Activated effector memory CD4-positive, alpha-beta T cell treated with anti-CD3 and anti-CD28 coated beads, Interleukin-2, amount 50 U/mL, for 16 hours (primary cell): ENCODE data around the gene WASF2.
"Not testable (repeated sequence)": the region's sequence is repeated elsewhere in the genome, so short reads cannot be mapped to it uniquely, and the experiment has no call there.

Source experiments
- DNase-seq: peaks from one replicate; pipeline ENCODE4 v3.0.0-alpha.2; 2020

The WASF2 gene

DNA sequence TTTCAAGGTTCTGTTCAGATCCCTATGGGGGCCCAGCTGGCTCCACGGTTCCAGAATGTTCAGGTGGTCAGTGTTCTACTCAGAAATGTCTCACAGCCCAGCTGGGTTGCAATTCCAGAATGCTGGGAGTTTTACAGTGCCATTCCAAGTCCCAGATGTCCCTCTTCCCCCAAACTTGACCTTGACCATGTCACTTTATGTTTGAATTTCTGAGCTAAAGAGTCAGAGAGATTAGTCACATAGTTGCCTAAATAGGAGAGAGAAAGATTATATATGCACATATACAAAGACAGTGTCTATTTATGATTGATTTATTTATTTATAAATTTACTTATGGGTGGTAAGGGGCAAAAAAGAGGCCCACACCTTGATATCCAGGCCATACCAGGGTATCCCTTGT, 95.0 kb downstream of the WASF2 start:
- no peak for DNase-seq

DNA sequence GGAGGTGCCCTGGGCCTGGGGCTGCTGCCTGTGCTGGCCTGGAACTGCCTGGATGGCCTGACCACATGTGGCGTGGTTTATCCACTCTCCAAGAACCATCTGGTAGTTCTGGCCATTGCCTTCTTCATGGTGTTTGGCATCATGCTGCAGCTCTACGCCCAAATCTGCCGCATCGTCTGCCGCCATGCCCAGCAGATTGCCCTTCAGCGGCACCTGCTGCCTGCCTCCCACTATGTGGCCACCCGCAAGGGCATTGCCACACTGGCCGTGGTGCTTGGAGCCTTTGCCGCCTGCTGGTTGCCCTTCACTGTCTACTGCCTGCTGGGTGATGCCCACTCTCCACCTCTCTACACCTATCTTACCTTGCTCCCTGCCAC, 95.7 kb downstream of the WASF2 start:
- DNase-seq: no peak

DNA sequence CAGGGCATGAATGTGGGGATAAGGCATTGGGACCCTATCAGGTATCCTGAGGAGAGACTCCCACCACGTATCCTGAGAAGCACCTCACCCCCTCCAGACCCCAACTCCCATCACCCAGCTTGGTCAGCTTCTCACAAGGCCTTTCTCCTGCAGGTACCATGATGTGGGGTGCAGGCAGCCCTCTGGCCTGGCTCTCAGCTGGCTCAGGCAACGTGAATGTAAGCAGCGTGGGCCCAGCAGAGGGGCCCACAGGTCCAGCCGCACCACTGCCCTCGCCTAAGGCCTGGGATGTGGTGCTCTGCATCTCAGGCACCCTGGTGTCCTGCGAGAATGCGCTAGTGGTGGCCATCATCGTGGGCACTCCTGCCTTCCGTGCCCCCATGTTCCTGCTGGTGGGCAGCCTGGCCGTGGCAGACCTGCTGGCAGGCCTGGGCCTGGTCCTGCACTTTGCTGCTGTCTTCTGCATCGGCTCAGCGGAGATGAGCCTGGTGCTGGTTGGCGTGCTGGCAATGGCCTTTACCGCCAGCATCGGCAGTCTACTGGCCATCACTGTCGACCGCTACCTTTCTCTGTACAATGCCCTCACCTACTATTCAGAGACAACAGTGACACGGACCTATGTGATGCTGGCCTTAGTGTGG, 96.2 kb downstream of the WASF2 start:
- DNase-seq: no peak

DNA sequence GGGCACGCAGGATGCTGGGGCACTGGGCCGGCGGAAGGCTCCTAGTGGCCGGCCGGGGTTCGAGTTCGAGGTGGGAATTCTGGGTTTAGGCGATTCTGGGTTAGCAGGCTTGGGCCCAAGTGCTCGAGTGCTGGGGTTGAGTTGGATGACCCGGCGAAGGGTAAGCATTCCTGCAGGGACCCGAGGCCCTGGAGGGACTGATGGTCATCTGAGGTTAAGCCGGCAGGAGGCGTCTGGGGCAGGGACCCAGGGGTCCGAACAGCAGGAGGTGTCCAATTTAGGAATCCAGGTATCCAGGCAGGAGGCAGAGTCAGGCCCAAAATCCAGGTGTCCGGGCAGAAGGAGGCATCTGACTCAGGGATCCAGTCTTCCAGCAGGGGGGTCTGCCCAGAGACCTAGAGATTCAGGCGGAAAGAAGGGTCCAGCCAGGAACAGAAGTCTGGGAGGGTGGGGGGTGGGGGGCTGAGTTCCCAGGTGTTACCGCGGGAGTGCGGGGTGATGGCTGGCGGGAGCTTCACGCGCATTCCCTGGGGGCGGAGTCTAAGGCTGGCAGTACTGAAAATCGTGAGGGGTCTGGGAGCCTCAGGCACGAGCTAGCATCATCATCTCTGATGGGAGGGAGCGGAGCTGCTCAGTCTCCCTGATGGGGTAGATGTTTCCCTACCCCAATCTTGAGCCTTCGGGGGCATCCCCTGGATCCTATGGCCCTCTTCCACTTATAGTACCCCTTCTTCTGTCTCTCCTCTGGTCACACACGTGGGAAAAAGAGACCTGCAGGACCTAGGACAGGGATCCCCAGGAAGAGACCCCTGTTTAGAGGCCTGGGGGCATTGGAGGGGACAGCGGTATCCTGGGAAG, 97.0 kb downstream of the WASF2 start:
- no peak for DNase-seq

DNA sequence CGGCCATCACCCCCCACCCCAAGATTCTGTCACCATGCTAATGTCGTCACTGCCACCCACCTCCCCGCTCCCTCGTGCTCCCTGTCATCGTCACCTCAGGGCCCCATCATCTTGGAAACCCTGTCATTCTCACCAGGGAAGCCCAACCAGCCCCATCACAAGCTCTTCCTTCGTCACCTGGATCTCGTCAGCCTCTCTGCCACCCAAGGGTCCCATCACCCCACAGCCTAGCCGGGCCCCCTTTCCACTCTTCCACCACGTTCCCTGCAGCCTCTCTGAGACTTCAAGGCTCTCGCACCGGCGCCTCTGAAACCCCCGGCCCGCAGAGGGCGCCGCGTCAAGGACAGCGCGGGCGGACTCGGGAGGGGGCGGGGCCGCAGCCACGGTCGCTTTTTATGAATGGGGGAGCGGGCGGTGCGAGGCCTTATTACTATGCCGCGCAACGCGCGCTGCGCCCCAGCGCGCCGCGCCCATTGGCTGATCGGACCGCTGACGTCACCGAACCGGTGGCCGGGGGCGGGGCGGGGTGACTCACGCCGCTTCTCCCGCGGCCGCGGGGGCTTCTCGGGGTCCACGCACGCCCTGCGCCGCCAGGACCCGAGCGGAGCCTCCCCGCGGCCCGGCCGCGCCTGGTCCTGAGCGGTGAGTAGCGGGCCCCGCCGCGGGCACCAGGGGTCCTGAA, 97.7 kb downstream of the WASF2 start, which contains the start of gene GPR3:
GPR3 (plus strand) TSS at position 527 of the 682 bp plus-strand sequence. CDS start 1,177 bp downstream, outside the sequence.
- peak; percentile 98 for DNase-seq

DNA sequence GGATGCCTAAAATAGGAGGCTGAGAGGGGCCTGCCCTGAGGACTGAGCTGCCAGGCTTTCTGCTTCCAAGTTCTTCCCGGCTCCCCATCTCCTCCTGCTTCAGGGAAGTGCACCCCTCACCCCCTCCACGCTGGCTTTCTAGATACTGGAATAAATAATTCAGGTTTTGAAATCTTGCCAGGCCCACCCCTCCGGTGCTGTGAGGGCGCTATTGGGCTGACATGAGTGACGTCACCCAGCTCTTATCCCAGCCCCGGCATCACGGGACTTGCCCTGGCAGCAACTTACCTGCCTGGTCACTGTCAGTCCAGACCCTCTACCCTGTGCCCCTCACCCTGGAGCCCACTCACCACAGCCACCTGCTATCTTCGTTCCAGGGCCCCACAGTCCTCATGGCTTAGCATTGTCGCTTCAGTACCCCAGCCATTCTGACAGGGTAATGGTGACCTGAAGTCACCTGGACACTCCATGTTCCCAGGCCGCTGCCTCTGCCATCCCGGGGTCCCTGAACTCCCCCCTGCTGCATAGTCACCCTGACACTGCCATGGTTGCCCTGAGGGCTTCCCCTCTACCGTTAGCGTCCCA, 98.4 kb downstream of the WASF2 start:
- no peak for DNase-seq

DNA sequence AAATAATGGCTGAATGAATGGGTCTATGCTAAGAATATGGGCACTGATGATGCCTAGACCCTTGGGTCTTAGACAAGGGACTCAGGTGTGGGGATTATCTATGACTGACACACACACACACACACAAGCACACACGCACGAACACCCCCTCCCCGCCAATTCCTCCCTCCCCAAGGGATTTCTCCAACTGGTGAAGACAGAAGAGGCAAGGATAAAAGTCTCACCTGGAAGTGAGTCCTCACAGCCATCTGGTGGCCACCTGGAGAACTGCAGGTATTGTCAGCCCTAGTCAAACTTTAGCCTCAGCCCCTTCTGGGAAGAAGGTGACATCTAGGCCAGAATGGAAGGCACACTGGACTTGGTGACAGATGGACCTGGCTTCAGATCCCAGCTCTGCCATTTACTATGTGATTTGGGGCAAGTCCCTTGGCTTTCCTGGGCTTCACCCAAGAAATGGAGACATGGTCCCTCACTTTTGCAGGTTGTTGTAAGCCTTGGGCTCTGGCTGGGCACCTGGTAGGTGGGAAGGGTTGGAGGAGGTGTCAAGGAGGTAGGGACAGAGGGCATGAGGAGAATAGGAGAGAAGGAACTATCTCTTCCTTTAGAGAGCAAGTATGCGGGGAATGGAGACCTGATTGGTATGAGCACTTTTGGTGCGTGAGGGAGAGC, 101.5 kb downstream of the WASF2 start:
- DNase-seq: peak; percentile 92

DNA sequence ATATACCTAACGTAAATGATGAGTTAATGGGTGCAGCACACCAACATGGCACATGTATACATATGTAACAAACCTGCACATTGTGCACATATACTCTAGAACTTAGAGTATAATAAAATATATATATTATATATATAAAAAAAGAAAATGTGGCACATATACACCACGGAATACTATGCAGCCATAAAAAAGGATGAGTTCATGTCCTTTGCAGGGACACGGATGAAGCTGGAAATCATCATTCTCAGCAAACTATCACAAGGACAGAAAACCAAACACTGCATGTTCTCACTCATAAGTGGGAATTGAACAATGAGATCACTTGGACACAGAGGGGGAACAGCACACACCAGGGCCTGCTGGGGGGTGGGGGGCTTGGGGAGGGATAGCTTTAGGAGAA, 105.2 kb downstream of the WASF2 start:
- DNase-seq: not testable (repeated sequence)

DNA sequence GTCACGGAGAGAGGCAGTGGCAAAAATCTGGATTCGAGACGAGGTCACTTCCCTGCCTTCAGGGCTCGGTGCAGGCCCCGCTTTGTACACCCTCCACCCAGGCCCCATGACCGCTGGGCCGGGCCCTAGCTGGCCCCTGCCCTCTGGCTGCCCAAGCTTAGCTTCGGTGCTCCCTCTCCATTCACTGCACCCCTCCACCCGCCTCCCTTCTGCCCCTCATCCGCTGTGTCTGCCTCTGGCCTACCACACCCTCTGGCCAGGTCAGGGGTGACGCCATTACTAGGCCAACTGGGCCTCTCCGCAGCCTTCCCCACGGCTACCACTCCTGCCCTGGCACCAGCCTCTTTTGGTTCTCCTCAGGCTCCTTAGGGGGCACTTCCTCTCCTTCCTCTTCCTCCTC, 106.3 kb downstream of the WASF2 start:
- no peak for DNase-seq

DNA sequence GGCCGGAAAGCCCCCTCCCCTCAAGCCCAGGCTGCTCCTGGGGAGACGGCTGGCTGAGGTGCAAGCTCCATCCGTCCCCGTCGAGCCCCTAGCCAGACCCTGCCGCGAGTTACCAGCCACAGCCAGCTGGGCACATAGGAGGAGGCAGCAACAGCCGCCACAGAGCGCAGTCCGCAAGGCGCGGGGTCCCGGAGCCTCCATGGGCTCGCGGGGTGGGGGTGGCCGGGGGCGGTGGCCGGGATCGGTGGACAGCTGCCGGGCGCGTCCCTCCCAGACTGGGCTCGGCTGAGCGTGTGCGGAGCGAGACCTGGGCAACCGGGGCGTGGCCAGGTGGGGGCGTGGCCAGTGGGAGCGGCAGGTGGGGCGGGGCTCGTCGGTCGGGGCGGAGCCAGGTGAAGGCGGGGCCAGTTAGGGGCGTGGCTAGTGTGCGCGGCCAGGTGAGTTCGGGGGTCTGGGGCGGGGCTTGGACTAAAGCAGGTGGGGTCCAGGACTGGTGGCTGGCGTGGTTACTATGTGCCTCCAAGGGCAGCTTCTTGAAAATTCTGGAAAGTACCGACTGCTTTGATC, 106.8 kb downstream of the WASF2 start, which contains the start of gene CD164L2:
CD164L2 (minus strand) TSS at position 295 of the 567 bp plus-strand sequence; CDS start at position 201, 94 bp downstream.
- peak; percentile 84 for DNase-seq

DNA sequence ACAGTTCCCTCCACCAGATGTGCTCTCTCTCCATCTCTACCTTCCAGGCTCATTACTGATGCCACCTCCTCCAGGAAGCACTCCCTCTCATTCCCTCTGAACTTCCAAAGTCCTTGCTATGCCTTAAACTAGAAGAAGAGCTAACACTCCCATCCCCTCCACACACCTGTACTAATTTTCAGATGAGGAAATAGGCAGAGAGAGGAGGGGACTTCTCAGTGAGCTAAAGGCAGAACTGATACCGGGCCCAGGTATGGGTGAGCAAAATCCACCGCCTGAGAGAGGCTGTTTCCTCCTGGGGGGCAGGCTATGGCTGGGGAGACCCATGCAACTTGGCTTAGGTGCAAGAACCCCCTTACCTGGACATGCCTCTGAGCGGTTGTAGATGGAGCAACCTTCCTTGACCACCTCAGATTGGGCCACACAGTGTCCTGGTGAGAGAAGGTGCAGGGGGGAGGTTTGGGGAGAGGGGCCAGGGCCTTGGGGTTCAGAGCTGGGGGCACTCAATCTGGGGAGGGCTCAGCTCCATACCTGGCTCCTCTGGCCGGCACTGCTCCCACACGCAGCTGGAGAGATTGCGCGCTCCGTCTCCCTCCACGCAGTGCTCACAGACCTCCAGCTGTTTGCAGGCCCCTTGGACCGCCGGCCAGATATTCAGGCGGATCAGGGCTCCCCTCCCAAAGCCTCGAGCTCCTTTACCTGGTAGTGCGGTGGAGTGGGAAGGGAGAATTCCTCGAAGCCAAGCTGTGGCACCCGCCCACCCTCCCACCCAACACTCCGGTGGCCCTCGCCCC, 107.8 kb downstream of the WASF2 start:
- DNase-seq: no peak

DNA sequence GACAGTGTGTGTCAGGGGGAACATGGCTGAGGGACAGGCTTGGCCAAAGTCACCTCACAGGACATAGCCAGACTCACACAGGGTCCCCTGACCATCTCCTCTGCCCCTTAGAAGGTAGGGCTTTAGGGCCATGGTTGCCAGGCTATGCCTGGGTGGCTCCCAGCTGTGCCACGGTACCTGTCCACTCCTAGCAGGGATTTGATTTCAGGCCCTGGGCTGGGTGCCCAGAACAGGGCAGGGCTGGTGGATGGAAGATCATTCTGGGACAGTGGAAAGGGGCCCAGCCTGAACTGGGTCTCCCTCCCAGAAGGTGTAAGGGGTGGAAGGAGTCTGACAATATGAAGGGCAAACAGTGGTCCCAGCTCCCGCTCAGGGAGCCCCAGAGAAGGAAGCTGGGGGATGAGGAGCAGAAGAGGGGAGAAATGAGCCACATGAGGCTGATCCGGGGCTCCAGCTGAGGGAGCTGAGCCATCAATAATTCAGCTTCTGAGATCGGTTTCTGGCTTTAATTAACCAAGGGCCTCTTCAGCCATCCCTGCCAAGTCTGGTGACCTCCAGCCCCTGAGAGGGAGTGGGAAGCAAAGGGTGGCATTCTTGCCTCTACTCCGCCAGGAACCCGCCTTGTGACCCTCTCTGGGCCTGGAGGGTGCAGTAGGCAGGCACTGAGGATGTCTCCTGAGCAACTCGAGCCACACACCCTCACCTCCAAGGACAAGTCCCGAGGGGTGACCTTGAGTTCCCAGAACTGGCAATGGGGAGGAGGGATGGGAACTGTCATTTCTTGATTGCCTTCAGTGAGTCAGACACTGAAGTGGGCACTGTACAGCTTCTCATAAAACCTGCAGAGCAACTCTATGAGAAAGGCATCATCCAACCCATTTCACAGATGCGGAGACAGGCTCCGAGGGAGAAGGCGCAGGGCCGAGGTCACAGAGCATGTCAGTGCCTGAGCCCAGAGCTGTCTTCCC, 108.9 kb downstream of the WASF2 start:
- DNase-seq: no peak

DNA sequence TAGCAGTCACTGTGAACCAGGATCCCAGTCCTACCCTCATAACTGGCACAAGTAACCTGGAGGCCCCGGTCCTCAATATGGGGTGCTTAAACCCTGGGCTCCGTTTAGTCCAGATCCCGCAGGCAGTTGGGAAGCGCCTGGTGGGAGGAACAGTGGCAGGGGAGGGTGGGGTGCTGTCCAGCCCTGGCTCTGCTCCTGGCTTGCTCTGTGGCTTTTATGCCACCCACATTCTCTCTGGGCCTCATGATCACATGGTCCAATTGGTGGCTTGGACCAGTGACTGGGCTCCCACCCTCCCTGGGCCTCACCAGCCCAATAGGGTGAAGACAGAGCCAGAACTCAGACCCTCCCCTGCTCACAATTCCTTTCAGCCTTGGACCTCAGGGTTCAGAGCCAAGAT, 109.7 kb downstream of the WASF2 start:
- no peak for DNase-seq

DNA sequence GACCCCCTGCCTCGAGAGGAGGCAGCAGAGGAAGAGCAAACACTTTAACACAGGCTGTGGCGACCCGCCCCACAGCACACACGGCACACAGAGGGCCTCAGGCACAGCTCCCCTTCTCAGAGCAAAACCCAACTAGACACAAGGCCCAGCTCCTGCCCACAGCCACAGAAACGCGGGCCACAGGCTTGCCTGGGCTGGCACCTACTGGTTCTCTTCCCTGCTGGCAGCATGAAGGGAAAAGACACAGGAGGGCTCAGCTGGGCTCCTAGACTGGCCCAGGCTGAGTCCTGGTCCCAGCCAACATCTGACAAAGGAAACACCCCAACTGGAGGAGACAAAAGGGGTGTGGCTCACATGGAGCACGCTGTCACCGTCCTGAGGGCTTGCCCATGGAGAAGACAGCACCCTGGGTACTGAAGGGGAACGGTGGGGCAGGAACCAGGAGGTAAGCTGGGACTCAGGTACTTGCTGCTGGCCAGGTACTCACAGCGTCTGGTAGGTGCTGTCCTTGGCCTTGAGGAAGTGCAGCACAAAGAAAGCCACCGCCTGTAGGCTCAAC, 110.3 kb downstream of the WASF2 start:
- no peak for DNase-seq

DNA sequence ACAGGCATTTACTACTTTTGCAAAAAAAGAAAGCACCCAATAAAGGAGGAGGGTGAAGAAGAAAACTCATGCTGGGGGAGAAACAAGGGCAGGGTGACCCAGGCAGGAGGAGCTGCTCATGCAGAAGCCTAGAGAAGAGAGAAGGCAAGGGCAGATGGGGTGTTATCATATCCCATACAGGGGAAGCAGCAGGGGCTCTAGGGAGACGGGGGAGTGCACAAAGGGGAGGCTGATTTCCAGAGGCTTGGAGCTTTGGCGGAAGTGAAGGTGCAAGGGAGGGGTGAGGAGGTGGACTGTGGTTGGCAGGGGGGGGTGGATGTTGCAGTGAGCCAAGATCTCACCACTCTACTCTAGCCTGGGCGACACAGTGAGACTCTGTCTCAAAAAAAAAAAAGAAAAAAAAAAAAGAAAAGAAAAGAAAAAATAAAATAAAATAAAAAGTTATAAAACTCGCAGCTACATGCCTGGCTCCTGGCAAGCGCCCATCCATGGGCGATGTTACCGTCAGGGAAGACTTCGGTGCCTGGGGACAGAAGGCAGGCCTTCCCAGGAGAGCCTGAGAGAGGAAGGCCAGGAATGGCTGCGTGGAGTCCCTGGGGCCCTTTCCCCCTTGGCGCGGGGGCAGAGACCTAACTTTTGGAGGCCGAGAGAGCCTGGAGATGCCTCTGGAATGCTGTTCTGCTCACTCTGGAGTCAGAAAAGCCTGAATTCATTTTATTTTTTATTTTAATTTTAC, 112.0 kb downstream of the WASF2 start:
- no peak for DNase-seq

DNA sequence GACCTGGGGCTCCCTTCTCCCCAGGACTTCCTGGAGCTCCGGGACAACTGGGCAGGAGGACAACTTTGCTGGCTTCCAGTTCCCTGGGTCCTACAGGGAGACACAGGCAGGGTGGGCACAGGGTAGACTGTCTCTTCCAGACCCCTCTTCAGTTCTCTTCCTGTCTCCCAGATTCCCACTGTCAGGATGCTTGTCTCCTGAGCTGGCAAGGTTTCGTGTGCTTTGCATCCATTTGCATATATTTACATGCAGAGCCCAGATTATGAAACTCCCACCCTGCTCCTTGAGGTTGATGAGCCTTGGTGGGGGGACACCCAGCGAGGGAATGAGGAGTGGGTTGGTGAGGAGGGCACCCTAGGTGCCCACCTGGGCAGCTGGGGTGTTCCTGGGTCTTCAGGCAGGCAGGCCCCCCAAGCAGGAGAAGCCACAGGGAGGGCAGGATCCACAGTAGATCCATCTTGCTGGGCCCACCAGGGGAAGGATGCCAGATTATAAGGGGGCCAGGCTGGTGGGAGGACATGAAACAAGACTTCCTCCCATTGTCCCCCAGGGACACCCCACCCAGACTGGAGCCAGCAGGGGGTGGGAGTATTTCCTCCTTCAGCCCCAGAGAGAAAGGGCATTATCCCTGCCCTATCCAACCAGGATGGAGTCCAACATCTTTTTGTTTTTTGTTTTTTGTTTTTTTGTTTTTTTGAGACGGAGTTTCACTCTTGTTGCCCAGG, 115.4 kb downstream of the WASF2 start, which contains the start of gene FCN3:
FCN3 (minus strand) TSS at position 463 of the 725 bp plus-strand sequence; CDS start at position 457, 6 bp downstream.
- no peak for DNase-seq

DNA sequence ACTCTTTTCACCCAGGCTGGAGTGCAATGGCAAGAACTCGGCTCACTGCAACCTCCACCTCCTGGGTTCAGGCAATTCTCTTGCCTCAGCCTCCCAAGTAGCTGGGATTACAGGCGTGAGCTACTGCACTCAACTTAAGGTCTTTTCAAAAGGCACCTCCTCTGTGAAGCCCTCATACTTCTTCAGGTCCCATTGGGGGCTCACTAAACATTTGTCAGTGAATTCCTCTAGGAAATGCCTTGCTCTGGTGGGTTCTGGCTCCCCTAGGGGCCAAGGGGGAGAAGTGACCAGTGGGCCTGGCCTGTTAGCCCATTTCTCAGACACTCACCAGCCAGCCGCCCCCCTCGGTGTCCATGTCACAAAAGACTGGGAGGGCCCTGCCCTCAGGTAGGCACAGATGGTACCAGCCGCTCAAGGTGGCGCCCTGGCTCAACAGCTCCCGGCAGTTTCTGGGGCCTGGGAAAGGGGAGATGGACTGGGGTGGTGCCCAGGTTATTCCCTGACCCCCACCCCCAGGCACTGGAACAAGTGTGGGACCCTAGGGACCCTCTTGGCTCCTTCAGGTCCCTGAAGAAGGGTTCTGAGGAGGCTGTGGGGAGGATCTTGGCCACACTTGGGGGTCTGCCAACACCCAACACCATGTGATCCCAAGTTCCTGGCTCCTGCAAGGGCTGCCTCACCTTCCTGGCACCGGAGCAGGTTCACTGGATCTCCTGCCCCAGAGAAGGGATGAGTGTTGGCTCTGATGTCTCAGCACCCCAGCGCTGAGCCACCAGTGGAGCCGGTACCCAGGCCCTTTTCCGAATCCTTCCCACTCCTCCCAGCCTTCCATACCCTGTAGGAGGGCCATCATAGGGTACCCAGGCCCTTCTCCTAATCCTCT, 116.9 kb downstream of the WASF2 start:
- DNase-seq: no peak
